Suppressor macrophage (primary cell): Measurements from ENCODE around the gene HSBP1.
A peak's percentile ranks its signal among the peaks of the same experiment; 100 is the strongest.

Experiments
- DNase-seq, 4 experiments: peaks; one replicate each; pipeline ENCODE4 v3.0.0-alpha.2; 2020 to 2022
- total RNA-seq, 17 experiments: gene quantifications; one replicate each; lab custom pipeline; 2026; ENCODE audit warnings: mixed read lengths in 6 of 17, inconsistent platforms in 3 of 17; lab: John Stamatoyannopoulos, UW

HSBP1 gene
- 10.2 to 50.2 (median 32.1) reads per million in 17 experiments for total RNA-seq

GRCh38 chr16:83807710-83808572, at the start of gene HSBP1:
TSS of gene HSBP1 (plus strand) at chr16:83807978. CDS start at chr16:83808077, 99 bp downstream.
- peak; percentile 95 to 98 (median 97) for DNase-seq

- DNase-seq: no peak
Measured at GRCh38 chr16:83762141-83762991, 45.4 kb upstream of the HSBP1 start.

- DNase-seq: no peak
Measured at GRCh38 chr16:83762992-83763358, 44.8 kb upstream of the HSBP1 start.

- DNase-seq: peak; percentile 25 to 55 (median 51)
Measured at GRCh38 chr16:83768986-83769385, 38.8 kb upstream of the HSBP1 start.

- peak; percentile 30 to 67 (median 50) for DNase-seq
Measured at GRCh38 chr16:83769397-83770008, 38.3 kb upstream of the HSBP1 start.

GRCh38 chr16:83771306-83771942, 36.4 kb upstream of the HSBP1 start:
- DNase-seq: peak in 1 of 4 experiments; percentile 15

GRCh38 chr16:83772806-83773205, 35.0 kb upstream of the HSBP1 start:
- no peak for DNase-seq

GRCh38 chr16:83774066-83774465, 33.7 kb upstream of the HSBP1 start:
- peak; percentile 32 to 73 (median 62) for DNase-seq

GRCh38 chr16:83776944-83777343, 30.8 kb upstream of the HSBP1 start:
- DNase-seq: no peak

- DNase-seq: no peak
Measured at GRCh38 chr16:83779886-83780285, 27.9 kb upstream of the HSBP1 start.

GRCh38 chr16:83785455-83785854, 22.3 kb upstream of the HSBP1 start:
- DNase-seq: no peak

- DNase-seq: no peak
Measured at GRCh38 chr16:83789642-83790401, 18.0 kb upstream of the HSBP1 start.

- no peak for DNase-seq
Measured at GRCh38 chr16:83791916-83792315, 15.9 kb upstream of the HSBP1 start.

GRCh38 chr16:83792391-83792790, 15.4 kb upstream of the HSBP1 start:
- no peak for DNase-seq

- no peak for DNase-seq
Measured at GRCh38 chr16:83793179-83793578, 14.6 kb upstream of the HSBP1 start.

GRCh38 chr16:83794860-83795554, 12.8 kb upstream of the HSBP1 start:
- no peak for DNase-seq

- DNase-seq: no peak
Measured at GRCh38 chr16:83797013-83797412, 10.8 kb upstream of the HSBP1 start.

GRCh38 chr16:83799336-83799735, 8.4 kb upstream of the HSBP1 start:
- no peak for DNase-seq

GRCh38 chr16:83802135-83802534, 5.6 kb upstream of the HSBP1 start:
- DNase-seq: peak in 1 of 4 experiments; percentile 23

GRCh38 chr16:83802554-83803205, 5.1 kb upstream of the HSBP1 start:
- DNase-seq: peak in 2 of 4 experiments; percentile 22 to 35
